Fibroblast of skin of abdomen (primary cell): ENCODE results near the gene EPHB2.
"Not testable (repeated sequence)": the region's sequence is repeated elsewhere in the genome, so short reads cannot be mapped to it uniquely, and the experiment has no call there.

Experiments
- DNase-seq: peaks from one replicate; pipeline ENCODE4 v3.0.0-alpha.2; 2013

EPHB2 gene

DNA sequence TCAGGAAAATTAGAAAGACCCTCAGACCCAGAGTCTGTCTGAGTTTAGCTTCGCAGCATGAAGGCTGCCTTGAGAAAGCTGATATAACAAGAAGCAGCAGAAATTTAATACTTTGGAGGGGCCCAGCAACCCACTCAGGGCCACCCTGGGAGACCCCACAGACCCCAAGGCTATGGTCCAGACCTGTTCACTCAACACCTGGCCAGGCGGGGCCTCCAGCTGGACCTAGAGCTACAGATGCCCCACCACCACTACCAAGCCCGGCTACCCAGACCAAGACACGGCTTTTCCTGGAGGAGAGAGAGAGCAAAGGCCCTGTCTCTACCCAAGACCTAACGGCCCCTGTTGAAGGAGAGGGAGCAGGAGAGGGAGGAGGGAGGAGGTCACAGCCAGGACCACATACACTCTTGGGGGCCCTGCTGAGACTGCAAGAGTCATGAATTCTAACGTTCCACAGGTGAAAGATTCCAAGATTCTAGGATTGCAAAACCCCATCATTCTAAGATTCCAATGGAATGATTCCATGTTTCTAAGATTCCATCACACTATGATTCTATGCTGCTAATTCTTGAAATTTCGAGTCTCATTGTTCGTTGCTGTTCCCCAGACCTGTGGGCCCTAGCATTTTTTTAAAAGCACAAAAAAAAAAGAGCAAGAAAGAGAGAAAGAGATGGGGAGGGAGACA is 208.8 kb downstream of the EPHB2 start:
- DNase-seq, result peak; percentile 62

- DNase-seq, result no peak
Observed at GRCh38 chr1:22920026-22920733, 209.5 kb downstream of the EPHB2 start.

DNA sequence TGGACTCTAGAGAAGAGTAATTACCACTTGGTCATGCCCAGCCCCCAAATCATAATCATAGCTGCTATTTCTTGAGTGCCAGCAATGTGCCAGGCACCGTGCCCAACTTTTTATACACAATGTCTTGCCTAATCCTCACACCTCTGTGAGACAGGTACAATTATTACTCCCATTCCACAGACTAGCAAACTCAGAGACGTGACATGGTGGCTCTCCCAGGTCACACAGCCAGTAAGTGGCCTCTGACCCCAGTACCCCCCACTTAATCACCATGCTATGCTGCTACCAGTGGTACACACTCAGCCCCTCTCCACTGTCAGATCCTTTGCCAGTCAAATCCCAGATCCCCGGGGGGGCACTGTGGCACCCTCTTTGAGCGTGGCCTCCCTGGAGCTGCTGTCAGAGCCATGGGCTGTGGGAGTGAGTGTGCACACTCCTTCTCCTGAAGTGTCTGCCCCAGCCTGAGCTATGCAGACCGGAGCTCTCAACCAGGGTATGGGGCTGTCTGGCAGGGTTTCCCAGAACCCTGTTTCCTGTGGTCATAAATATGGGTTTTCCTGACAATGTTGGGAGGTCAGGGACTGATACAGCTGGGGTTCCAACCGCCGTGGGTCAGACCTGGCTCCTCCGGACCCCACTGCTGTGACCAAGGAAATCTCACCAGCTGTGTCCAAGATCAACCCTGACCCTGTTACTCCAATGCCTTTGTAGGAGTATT is 210.3 kb downstream of the EPHB2 start:
- DNase-seq, result no peak

DNA sequence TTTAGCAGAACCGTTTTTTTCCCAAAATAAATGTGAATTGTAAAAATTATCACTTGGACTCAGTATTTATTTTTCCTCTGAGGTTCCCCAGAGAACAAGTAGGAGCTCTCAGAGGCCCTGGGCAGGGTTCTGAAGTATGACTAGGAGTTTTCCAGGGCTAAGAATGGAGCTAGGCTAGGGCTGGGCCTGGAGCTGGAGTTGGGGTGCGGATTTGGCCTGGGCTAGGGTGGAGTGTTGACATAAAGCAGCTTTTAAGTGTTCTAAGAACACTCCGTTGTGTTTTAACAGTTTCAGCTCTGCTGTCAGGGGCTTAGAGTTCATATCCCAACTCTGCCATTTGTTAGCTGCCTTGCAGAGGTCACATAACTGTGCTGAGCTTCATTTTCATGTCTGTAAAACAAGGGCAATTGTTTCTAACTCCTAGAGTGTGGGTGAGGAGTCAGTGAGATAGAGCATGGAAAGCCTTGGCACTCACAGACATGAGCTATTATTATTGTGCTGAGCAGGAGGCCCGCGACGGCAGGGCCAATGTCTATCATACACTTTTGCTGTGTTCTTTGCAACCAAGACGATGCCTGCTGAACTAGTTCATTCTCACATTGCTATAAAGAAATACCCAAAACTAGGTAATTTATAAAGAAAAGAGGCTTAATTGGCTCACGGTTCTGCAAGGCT is 210.9 kb downstream of the EPHB2 start:
- no peak for DNase-seq

DNA sequence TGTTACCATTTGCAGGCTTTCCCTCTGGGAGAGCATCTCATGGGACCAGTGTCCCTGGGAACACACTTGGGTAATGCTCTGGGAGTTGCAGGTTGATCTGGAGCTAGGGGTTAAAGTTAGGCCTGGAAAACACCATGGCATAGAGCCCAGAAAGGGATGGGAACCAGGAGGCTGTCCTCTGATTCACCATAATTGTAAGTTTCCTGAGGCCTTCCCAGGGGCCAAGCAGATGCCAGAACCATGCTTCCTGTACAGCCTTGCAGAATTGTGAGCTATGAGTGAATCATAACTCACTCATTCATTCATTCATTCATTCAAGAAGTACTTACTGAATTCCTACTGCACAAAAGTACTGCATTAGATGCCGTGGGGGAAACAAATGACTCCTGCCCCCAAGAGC is 212.0 kb downstream of the EPHB2 start:
- DNase-seq, result no peak

GRCh38 chr1:22925111-22925510 is 214.5 kb downstream of the EPHB2 start:
- no peak for DNase-seq

GRCh38 chr1:22930240-22930912 is 219.7 kb downstream of the EPHB2 start:
- peak; percentile 34 for DNase-seq

DNA sequence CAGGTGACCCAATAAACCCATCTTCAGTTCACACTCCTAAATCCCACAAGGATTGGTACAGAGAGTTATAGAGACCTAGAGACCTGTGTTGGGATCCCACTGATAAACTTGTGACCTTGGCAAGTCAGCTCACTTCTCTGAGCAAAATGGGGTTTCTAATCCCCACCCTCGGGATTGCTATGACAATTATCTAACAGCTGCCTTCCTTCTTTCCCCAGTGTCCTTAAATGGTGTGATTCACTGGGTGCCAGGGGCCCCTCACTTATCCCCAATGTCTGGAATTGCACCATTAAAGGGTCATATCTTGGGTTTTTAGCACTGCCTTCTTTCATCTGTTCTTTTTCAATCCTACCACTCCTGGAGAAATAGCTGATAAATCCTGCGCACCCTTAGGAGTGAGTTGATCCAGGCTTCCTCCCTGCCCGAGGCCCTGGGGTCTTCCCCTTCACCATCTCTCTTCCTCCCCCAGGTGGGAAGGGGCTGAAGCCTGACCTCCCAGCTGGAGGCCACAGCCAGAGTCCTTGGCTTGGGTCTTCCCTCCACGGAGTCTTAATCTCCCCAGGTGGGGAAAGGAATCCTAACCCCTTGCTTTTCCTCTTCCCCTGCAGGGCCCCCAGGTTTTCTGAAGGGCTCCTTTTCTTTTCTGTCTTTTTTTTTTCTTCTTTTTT is 222.3 kb downstream of the EPHB2 start:
- no peak for DNase-seq

DNA sequence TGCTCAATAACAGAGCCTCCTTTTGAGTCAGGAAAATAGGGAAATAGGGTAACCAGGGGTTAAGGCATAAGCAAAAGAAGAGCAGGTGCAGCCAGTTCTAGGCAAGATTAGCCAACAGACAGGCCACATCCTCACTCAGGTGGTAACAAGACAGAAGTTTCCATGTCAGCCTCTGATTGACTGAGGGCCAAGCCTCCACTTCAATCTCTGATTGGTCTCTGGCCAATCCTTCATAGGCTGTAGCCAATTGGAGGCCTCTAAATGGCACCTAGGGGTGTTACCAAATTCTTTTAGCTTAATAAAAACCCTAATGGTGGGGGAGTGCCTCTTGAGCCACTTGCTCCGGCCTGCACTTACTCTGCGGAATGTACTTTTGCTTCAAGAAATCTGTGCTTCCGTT is 224.8 kb downstream of the EPHB2 start:
- no peak for DNase-seq

GRCh38 chr1:22936681-22937080 is 226.0 kb downstream of the EPHB2 start:
- DNase-seq, result no peak

GRCh38 chr1:22941257-22941656 is 230.6 kb downstream of the EPHB2 start:
- DNase-seq, result no peak

GRCh38 chr1:22944346-22945055 is 233.9 kb downstream of the EPHB2 start:
- DNase-seq, result no peak

GRCh38 chr1:22945171-22945570 is 234.5 kb downstream of the EPHB2 start:
- not testable (repeated sequence) for DNase-seq

- no peak for DNase-seq
Observed at GRCh38 chr1:22949822-22950331, 239.2 kb downstream of the EPHB2 start.

DNA sequence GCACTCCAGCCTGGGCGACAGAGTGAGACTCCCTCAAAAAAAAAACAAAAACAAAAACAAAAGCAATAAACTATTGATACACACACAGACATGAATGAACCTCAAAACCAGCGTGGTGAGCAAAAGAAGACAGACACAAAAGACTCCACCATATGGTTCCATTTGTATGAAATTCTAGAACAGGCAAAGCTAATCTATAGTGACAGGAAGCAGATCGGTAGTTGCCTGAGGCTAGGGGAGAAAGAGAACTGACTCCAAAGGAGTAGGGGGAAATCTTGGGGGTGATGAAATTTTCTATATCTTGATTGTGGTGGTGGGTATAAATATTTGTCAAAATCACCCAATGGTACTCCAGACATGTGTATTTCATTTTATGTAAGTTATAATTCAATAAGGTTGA is 241.2 kb downstream of the EPHB2 start:
- DNase-seq, result no peak

- no peak for DNase-seq
Observed at GRCh38 chr1:22952694-22953056, 242.0 kb downstream of the EPHB2 start.

- DNase-seq, result no peak
Observed at GRCh38 chr1:22953057-22953739, 242.6 kb downstream of the EPHB2 start.

- no peak for DNase-seq
Observed at GRCh38 chr1:22953740-22954141, 243.1 kb downstream of the EPHB2 start.

- no peak for DNase-seq
Observed at GRCh38 chr1:22955146-22955545, 244.5 kb downstream of the EPHB2 start.

- no peak for DNase-seq
Observed at GRCh38 chr1:22957066-22957465, 246.4 kb downstream of the EPHB2 start.

DNA sequence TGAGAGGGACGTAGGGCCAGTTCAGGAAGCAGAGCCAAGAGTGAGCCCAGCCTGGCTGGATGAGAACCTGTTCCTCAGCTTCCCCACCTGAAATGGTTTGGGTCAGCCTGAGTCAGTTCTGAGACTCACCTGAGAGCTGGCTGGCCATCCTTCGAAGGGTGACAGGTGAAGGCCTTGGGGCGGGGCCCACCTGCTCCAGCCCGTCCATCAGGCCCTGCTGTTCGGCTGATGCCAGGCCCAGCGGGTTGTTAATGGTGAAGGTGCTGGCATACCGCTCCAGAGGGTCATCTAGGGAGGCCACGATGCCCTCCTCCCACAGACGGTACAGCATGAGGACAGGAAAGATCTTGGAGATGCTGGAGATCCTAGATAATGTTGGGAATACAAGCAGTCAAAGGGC is 247.9 kb downstream of the EPHB2 start:
- DNase-seq, result no peak
